ENCODE results near the gene CHEK1.
"Not testable (repeated sequence)": the region's sequence is repeated elsewhere in the genome, so short reads cannot be mapped to it uniquely, and the experiment has no call there.

Gene CHEK1

DNA sequence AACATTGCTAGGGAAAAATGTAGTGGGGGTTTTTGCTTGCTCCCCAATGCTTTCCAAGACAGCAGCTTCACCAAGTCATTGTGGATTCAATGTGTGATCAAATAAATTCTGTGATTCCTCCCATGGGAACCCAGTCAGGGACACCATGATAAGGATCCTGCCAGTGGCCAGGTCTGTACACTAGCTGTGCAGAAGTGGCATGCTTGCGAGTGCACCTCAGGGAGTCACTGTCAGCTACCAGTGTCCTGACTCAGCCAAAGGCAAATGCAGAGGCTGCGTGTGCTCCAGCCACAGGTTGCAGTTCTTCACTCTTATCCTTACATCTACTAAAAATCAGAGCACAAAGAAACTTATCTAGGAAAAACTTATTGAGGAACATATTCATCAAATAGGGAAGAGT is 65.0 kb downstream of the CHEK1 start:
- H3K9me3 ChIP-seq (ENCODE audit: severe bottlenecking) = no peaks in the 10 kb centered on the region
- no peaks in the 10 kb centered on the region for H3K36me3 ChIP-seq (ENCODE audit: low read depth)
- no peaks in the 10 kb centered on the region for H3K27me3 ChIP-seq (ENCODE audit: insufficient read depth, poor library complexity, severe bottlenecking)
- no peak for ATAC-seq (ENCODE audit: low read depth)
- no peak overlapping the region for H3K4me3 ChIP-seq (ENCODE audit: severe bottlenecking)
- no peak for TF ChIP-seq CTCF (IDR thresholded peaks at IDR 0.05; ENCODE audit: poor library complexity, severe bottlenecking)
- no peaks in the 10 kb centered on the region for H3K4me1 ChIP-seq (ENCODE audit: insufficient read depth, poor library complexity, severe bottlenecking)
- no peak overlapping the region for H3K27ac ChIP-seq (ENCODE audit: poor library complexity, severe bottlenecking)
- no peak for DNase-seq (ENCODE audit: low spot score)

GRCh38 chr11:125692887-125693286 is 67.9 kb downstream of the CHEK1 start:
- no peak for ATAC-seq (ENCODE audit: low read depth)

GRCh38 chr11:125694951-125695350 is 70.0 kb downstream of the CHEK1 start:
- no peaks in the 10 kb centered on the region for H3K27me3 ChIP-seq (ENCODE audit: insufficient read depth, poor library complexity, severe bottlenecking)
- H3K4me3 ChIP-seq (ENCODE audit: severe bottlenecking) = no peak overlapping the region
- H3K36me3 ChIP-seq (ENCODE audit: low read depth) = no peaks in the 10 kb centered on the region
- ATAC-seq (ENCODE audit: low read depth) (no peak), DNase-seq (ENCODE audit: low spot score) (no peak)
- TF ChIP-seq CTCF (IDR thresholded peaks at IDR 0.05; ENCODE audit: poor library complexity, severe bottlenecking) = no peak
- H3K27ac ChIP-seq (ENCODE audit: poor library complexity, severe bottlenecking) = no peak overlapping the region
- H3K4me1 ChIP-seq (ENCODE audit: insufficient read depth, poor library complexity, severe bottlenecking) = no peaks in the 10 kb centered on the region
- H3K9me3 ChIP-seq (ENCODE audit: severe bottlenecking) = no peaks in the 10 kb centered on the region

More at GRCh38 chr11:125692887-125693286, 67.9 kb downstream of the CHEK1 start:
- no peaks in the 10 kb centered on the region for H3K36me3 ChIP-seq (ENCODE audit: low read depth)
- no peaks in the 10 kb centered on the region for H3K4me1 ChIP-seq (ENCODE audit: insufficient read depth, poor library complexity, severe bottlenecking)
- DNase-seq (ENCODE audit: low spot score) = no peak
- H3K27me3 ChIP-seq (ENCODE audit: insufficient read depth, poor library complexity, severe bottlenecking) = no peaks in the 10 kb centered on the region
- no peak overlapping the region for H3K27ac ChIP-seq (ENCODE audit: poor library complexity, severe bottlenecking)
- no peaks in the 10 kb centered on the region for H3K9me3 ChIP-seq (ENCODE audit: severe bottlenecking)
- no peak overlapping the region for H3K4me3 ChIP-seq (ENCODE audit: severe bottlenecking)
- TF ChIP-seq CTCF (IDR thresholded peaks at IDR 0.05; ENCODE audit: poor library complexity, severe bottlenecking) = no peak

DNA sequence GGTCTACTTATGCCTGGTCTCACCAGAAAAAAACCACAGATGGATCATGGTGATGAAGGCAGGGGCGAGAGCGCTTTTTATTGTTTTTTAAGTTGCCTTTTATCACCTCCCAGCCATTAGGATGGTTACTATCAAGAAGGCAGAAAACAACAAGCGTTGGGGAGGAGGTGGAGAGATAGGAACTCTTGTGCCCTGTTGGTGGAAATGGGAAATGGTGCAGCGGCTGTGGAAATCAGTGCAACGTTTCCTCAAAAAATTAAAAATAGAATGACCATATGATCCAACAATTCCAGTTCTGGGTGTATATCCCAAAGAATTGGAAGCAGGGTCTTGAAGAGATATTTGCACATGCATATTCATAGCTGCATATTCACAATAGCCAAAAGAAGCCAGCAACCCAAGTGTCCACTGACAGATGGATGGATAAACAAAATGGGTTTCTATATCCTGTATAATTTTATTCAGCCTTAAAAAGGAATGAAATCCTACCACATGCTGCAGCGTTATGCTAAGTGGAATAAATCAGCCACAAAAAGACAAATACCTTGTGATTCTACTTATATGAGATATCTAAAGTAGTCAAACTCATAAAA is 76.2 kb downstream of the CHEK1 start:
- Histone ChIP-seq H3K9me3 (ENCODE audit: severe bottlenecking) (no peaks in the 10 kb centered on the region), H3K36me3 (ENCODE audit: low read depth) (no peaks in the 10 kb centered on the region), H3K4me1 (ENCODE audit: insufficient read depth, poor library complexity, severe bottlenecking) (no peaks in the 10 kb centered on the region), H3K27ac (ENCODE audit: poor library complexity, severe bottlenecking) (no peak overlapping the region), H3K27me3 (ENCODE audit: insufficient read depth, poor library complexity, severe bottlenecking) (no peaks in the 10 kb centered on the region), H3K4me3 (ENCODE audit: severe bottlenecking) (no peak overlapping the region)
- no peak for TF ChIP-seq CTCF (IDR thresholded peaks at IDR 0.05; ENCODE audit: poor library complexity, severe bottlenecking)
- DNase-seq (ENCODE audit: low spot score) = no peak
- no peak for ATAC-seq (ENCODE audit: low read depth)

GRCh38 chr11:125701858-125702621 is 77.1 kb downstream of the CHEK1 start:
- no peaks in the 10 kb centered on the region for H3K9me3 ChIP-seq (ENCODE audit: severe bottlenecking)
- DNase-seq (ENCODE audit: low spot score) = no peak

GRCh38 chr11:125704686-125705085 is 79.7 kb downstream of the CHEK1 start:
- H3K4me1 ChIP-seq (ENCODE audit: insufficient read depth, poor library complexity, severe bottlenecking); H3K27ac ChIP-seq (ENCODE audit: poor library complexity, severe bottlenecking): not testable (repeated sequence)

More at GRCh38 chr11:125701858-125702621, 77.1 kb downstream of the CHEK1 start:
- Histone ChIP-seq H3K27ac (ENCODE audit: poor library complexity, severe bottlenecking) (no peak overlapping the region), H3K4me1 (ENCODE audit: insufficient read depth, poor library complexity, severe bottlenecking) (no peaks in the 10 kb centered on the region), H3K4me3 (ENCODE audit: severe bottlenecking) (no peak overlapping the region), H3K27me3 (ENCODE audit: insufficient read depth, poor library complexity, severe bottlenecking) (no peaks in the 10 kb centered on the region), H3K36me3 (ENCODE audit: low read depth) (no peaks in the 10 kb centered on the region)
- no peak for ATAC-seq (ENCODE audit: low read depth)
- TF ChIP-seq CTCF (IDR thresholded peaks at IDR 0.05; ENCODE audit: poor library complexity, severe bottlenecking) = no peak

More at GRCh38 chr11:125704686-125705085, 79.7 kb downstream of the CHEK1 start:
- not testable (repeated sequence) for ATAC-seq (ENCODE audit: low read depth); H3K27me3 ChIP-seq (ENCODE audit: insufficient read depth, poor library complexity, severe bottlenecking); H3K36me3 ChIP-seq (ENCODE audit: low read depth); H3K9me3 ChIP-seq (ENCODE audit: severe bottlenecking); H3K4me3 ChIP-seq (ENCODE audit: severe bottlenecking); DNase-seq (ENCODE audit: low spot score)

Data from RWPE2 (cell line).